Mesenchymal stem cell (in vitro differentiated cells and primary cell): ENCODE measurements around the gene RHBDL3.
A peak's percentile ranks its signal among the peaks of the same experiment; 100 is the strongest.

Experiments
- DNase-seq: peaks from one replicate; pipeline ENCODE4 v3.0.0-alpha.2; 2013
- H2AFZ ChIP-seq: one replicate; pipeline ENCODE4 v1.6.1; 2013; ENCODE audit warnings: low read depth, mild to moderate bottlenecking, control low read depth, inconsistent platforms, low read length, moderate library complexity
- H2AK5ac ChIP-seq: 2 replicates; pipeline ENCODE4 v1.6.1; 2013; ENCODE audit warnings: low read length, moderate library complexity, mild to moderate bottlenecking, inconsistent platforms; ENCODE audit not compliant: severe bottlenecking
- H2BK120ac ChIP-seq: one replicate; pipeline ENCODE4 v1.6.1; 2013; ENCODE audit warnings: low read depth, mild to moderate bottlenecking, inconsistent platforms, low read length, moderate library complexity
- H2BK12ac ChIP-seq, 2 experiments: one replicate each; pipeline ENCODE4 v1.6.1; 2013; ENCODE audit warnings: inconsistent platforms in 2 of 2, low read length in 2 of 2, mild to moderate bottlenecking in 2 of 2, moderate library complexity in 2 of 2, control low read depth in 1 of 2
- H2BK15ac ChIP-seq: one replicate; pipeline ENCODE4 v1.6.1; 2013; ENCODE audit warnings: mild to moderate bottlenecking, low read depth, inconsistent platforms; ENCODE audit not compliant: poor library complexity, severe bottlenecking
- H2BK5ac ChIP-seq: 2 replicates; pipeline ENCODE4 v1.6.1; 2013; ENCODE audit warnings: low read depth, mild to moderate bottlenecking, low read length, control low read depth, inconsistent platforms; ENCODE audit not compliant: poor library complexity, severe bottlenecking
- H3K14ac ChIP-seq, 2 experiments: one replicate each; pipeline ENCODE4 v1.6.1; 2013; ENCODE audit warnings: inconsistent platforms in 2 of 2, low read length in 2 of 2, control low read depth in 1 of 2, mild to moderate bottlenecking in 1 of 2, moderate library complexity in 1 of 2
- H3K18ac ChIP-seq, 2 experiments: one replicate each; pipeline ENCODE4 v1.6.1; 2013; ENCODE audit warnings: inconsistent platforms in 2 of 2, low read length in 2 of 2, control low read depth in 1 of 2, low read depth in 1 of 2, mild to moderate bottlenecking in 1 of 2
- H3K23ac ChIP-seq, 2 experiments: one replicate each; pipeline ENCODE4 v1.6.1; 2013; ENCODE audit warnings: inconsistent platforms in 2 of 2, low read length in 2 of 2, mild to moderate bottlenecking in 2 of 2, moderate library complexity in 2 of 2, control low read depth in 1 of 2
- H3K27ac ChIP-seq: 2 replicates; pipeline ENCODE4 v1.5.1; 2013; ENCODE audit warnings: mild to moderate bottlenecking, moderate library complexity, low read length, control low read depth, inconsistent platforms; ENCODE audit not compliant: poor library complexity, severe bottlenecking
- H3K27me3 ChIP-seq, 2 experiments: 2 replicates each; pipeline versions ENCODE4 v1.6.1 to v1.7.0; 2013; ENCODE audit warnings: low read length in 2 of 2, mild to moderate bottlenecking in 2 of 2, moderate library complexity in 2 of 2, control low read depth in 1 of 2, inconsistent platforms in 1 of 2; ENCODE audit not compliant: control insufficient read depth in 1 of 2, insufficient read depth in 1 of 2
- H3K36me3 ChIP-seq, 2 experiments: 2 replicates each; pipeline versions ENCODE4 v1.6.1 to v1.7.0; 2013; ENCODE audit warnings: low read length in 2 of 2, control low read depth in 1 of 2, inconsistent platforms in 1 of 2, low read depth in 1 of 2, mild to moderate bottlenecking in 1 of 2; ENCODE audit not compliant: insufficient read depth in 2 of 2, control insufficient read depth in 1 of 2
- H3K4ac ChIP-seq, 2 experiments: one replicate each; pipeline ENCODE4 v1.6.1; 2013; ENCODE audit warnings: inconsistent platforms in 2 of 2, low read length in 2 of 2, mild to moderate bottlenecking in 2 of 2, moderate library complexity in 2 of 2, control low read depth in 1 of 2, low read depth in 1 of 2
- H3K4me1 ChIP-seq: 2 replicates; pipeline ENCODE4 v1.6.1; 2013; ENCODE audit warnings: low read depth, low read length, control low read depth; ENCODE audit not compliant: control insufficient read depth, insufficient read depth
- H3K4me2 ChIP-seq: 2 replicates; pipeline ENCODE4 v1.6.1; 2013; ENCODE audit warnings: low read length, mild to moderate bottlenecking, inconsistent platforms; ENCODE audit not compliant: poor library complexity, severe bottlenecking
- H3K4me3 ChIP-seq, 2 experiments: 2 replicates each; pipeline versions ENCODE4 v1.5.1 to v1.7.0; 2013; ENCODE audit warnings: low read length in 2 of 2, mild to moderate bottlenecking in 2 of 2, control low read depth in 1 of 2, low read depth in 1 of 2; ENCODE audit not compliant: insufficient read depth in 1 of 2
- H3K79me1 ChIP-seq: replicated peaks from 2 replicates; pipeline ENCODE4 v1.6.1; 2013; ENCODE audit warnings: mild to moderate bottlenecking, control low read depth, low read length, inconsistent platforms; ENCODE audit not compliant: poor library complexity, severe bottlenecking
- H3K9ac ChIP-seq: 2 replicates; pipeline ENCODE4 v1.7.0; 2013; ENCODE audit warnings: mild to moderate bottlenecking, low read length, moderate library complexity
- H3K9me3 ChIP-seq: 2 replicates; pipeline ENCODE4 v1.7.0; 2013; ENCODE audit warnings: mild to moderate bottlenecking, low read length; ENCODE audit not compliant: control insufficient read depth
- H4K8ac ChIP-seq: one replicate; pipeline ENCODE4 v1.6.1; 2013; ENCODE audit warnings: inconsistent platforms, mild to moderate bottlenecking, low read length, moderate library complexity
- H4K91ac ChIP-seq: one replicate; pipeline ENCODE4 v1.6.1; 2013; ENCODE audit warnings: mild to moderate bottlenecking, low read length, inconsistent platforms
- WGBS: methylation state at CpG from one replicate; pipeline ENCODE4 v1.1.7; 2013; ENCODE audit warnings: mixed read lengths; 5-methylcytosine and 5-hydroxymethylcytosine counted together

RHBDL3 gene

DNA sequence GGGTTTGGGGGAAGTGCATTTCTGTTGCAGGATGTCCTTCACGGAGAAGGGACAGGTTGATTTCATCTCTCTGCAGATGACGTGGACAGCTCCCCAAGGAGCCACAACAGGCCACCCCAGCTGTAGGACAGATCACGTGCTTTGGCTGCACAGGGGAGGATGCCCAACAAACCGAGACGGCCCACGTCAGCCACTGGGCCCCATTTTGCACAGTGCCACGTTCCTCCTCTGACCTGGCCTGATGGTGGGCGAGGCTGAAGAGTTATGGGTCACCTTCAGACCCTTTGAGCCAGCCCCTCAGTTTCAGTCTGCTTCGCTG lies 9.0 kb upstream of the RHBDL3 start:
- H3K18ac ChIP-seq, result no peak overlapping the region
- no peak overlapping the region for H4K91ac ChIP-seq
- peaks cover 8% of the 10 kb centered on the region for H3K4me1 ChIP-seq

DNA sequence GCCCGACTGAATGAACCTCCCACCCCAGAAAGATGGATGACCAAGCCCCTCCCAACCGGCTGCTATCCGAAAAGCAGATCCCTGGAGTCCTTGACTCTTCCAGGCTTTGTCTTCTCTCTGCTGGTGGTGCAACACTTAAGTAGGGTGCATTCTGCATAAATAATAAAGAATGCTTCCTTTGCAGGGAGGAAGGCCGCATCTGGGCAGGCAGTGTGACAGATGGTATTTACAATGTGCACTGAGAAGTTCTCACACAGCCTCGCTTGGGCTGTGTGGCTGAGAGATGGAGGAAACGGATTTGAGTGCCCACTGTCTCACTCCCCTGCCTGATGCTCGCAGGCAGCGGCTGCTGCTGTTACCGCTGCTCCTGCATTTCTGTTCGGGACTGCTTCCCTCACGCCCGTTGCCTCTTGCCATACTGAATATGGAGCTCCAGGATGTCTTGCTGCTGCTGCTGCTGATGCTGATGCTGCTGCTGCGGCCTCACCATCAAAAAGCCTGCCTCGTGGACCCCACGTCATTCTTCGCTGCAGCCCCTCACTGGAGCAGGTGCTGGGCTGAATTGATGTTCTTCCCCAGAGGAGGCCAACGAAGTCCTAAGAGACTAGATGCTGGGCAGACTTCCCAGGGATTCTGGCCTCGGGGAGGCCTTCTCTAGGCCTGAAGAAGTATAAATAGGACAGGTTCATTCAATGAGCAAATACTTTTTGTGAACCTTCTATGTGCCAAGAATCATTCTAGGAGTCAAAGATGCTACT lies 7.1 kb upstream of the RHBDL3 start:
- WGBS, result 61% methylated on average over 17 of the region's 18 CpGs
- DNase-seq, result peak; percentile 7
- Histone ChIP-seq H3K27me3 (peaks cover 45 to 50% of the 10 kb centered on the region in 2 experiments), H3K4me2 (no peak overlapping the region), H2BK15ac (no peak overlapping the region), H2BK12ac (no peak overlapping the region), H3K9ac (no peak overlapping the region), H2BK5ac (no peak overlapping the region), H3K36me3 (no peaks in the 10 kb centered on the region), H3K4me3 (peak overlapping the region in 1 of 2 experiments; percentile 10), H3K27ac (no peak overlapping the region), H2AK5ac (no peak overlapping the region), H3K18ac (no peak overlapping the region), H3K79me1 (no peaks in the 10 kb centered on the region), H3K4ac (no peak overlapping the region), H3K14ac (no peak overlapping the region), H2AFZ (no peak overlapping the region), H3K4me1 (peaks cover 5% of the 10 kb centered on the region), H4K8ac (no peak overlapping the region), H2BK120ac (no peak overlapping the region), H3K9me3 (no peaks in the 10 kb centered on the region), H3K23ac (no peak overlapping the region), H4K91ac (peak overlapping the region; percentile 18)

More for the DNA sequence above, 9.0 kb upstream of the RHBDL3 start:
- H2BK5ac ChIP-seq, result no peak overlapping the region
- H2BK120ac ChIP-seq, result no peak overlapping the region
- no peak overlapping the region for H3K4ac ChIP-seq
- H3K9ac ChIP-seq, result no peak overlapping the region
- no peak overlapping the region for H4K8ac ChIP-seq
- H2AK5ac ChIP-seq, result no peak overlapping the region
- no peak overlapping the region for H3K14ac ChIP-seq
- no peak overlapping the region for H2BK12ac ChIP-seq
- peaks cover 26 to 31% of the 10 kb centered on the region in 2 experiments for H3K27me3 ChIP-seq
- WGBS, result 83% methylated on average over 9 of the region's 9 CpGs
- no peaks in the 10 kb centered on the region for H3K9me3 ChIP-seq
- H3K4me2 ChIP-seq, result no peak overlapping the region
- H3K4me3 ChIP-seq, result no peak overlapping the region
- no peak overlapping the region for H2AFZ ChIP-seq
- no peak overlapping the region for H3K23ac ChIP-seq
- H3K36me3 ChIP-seq, result no peaks in the 10 kb centered on the region
- no peak overlapping the region for H2BK15ac ChIP-seq
- DNase-seq, result no peak
- H3K79me1 ChIP-seq, result no peaks in the 10 kb centered on the region
- no peak overlapping the region for H3K27ac ChIP-seq

DNA sequence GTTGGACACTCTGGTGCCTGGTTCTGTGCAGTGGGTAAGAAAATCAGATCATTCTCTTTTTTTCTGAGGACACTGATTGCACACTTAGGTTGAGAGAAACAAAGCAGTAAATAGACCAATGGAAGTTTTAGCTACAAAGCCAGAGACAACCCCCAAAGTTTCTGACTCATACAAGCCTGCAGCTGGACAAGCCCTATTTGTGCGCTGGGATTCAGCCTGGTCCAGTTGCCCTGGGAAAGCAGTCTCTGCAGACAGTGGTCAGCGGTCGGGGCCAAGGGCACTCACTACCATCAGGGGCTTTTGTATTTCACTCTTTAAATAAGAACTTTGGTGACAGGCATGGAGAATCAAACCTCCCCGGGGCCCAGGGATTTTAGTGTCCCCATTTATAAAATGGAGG lies 6.0 kb upstream of the RHBDL3 start:
- no peak overlapping the region for H2BK5ac ChIP-seq
- no peak overlapping the region for H3K14ac ChIP-seq
- H3K27ac ChIP-seq, result no peak overlapping the region
- no peaks in the 10 kb centered on the region for H3K36me3 ChIP-seq
- no peak overlapping the region for H3K9ac ChIP-seq
- H2AFZ ChIP-seq, result no peak overlapping the region
- no peaks in the 10 kb centered on the region for H3K9me3 ChIP-seq
- no peak overlapping the region for H3K4me2 ChIP-seq
- no peaks in the 10 kb centered on the region for H3K79me1 ChIP-seq
- no peak overlapping the region for H3K4me3 ChIP-seq
- H3K4me1 ChIP-seq, result peaks cover 5% of the 10 kb centered on the region
- H2BK15ac ChIP-seq, result no peak overlapping the region
- DNase-seq, result peak; percentile 81
- no peak overlapping the region for H2AK5ac ChIP-seq
- no peak overlapping the region for H3K18ac ChIP-seq
- no peak overlapping the region for H2BK12ac ChIP-seq
- H3K23ac ChIP-seq, result no peak overlapping the region
- H4K8ac ChIP-seq, result no peak overlapping the region
- 67% methylated on average over 4 of the region's 4 CpGs for WGBS
- H3K27me3 ChIP-seq, result peaks cover 55 to 58% of the 10 kb centered on the region in 2 experiments
- H4K91ac ChIP-seq, result no peak overlapping the region
- H3K4ac ChIP-seq, result no peak overlapping the region
- H2BK120ac ChIP-seq, result no peak overlapping the region

DNA sequence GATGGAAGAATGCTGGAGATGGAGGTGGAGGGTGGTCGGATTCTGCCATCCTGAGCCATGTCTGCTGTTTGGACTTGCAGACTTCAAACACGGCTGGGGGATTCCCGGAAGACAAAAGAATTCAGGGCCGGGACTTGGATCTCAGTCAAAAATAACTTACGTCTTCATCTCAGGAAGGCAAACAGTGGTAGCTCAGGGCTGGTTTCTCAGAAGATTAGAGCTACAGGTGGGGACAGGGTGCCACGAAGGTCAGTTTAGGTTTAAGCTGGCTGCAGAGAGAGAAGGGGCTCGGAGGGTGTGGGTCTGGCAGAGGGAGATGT lies 4.3 kb upstream of the RHBDL3 start:
- Histone ChIP-seq H2BK15ac (no peak overlapping the region), H3K27ac (no peak overlapping the region), H3K14ac (no peak overlapping the region), H2AFZ (no peak overlapping the region), H3K4me1 (peaks cover 14% of the 10 kb centered on the region), H3K23ac (no peak overlapping the region), H2AK5ac (no peak overlapping the region), H3K9ac (no peak overlapping the region), H3K4me2 (no peak overlapping the region), H3K9me3 (no peaks in the 10 kb centered on the region), H3K4ac (no peak overlapping the region), H2BK12ac (no peak overlapping the region), H4K91ac (no peak overlapping the region), H3K79me1 (no peaks in the 10 kb centered on the region), H2BK120ac (no peak overlapping the region), H3K27me3 (peaks cover 64 to 66% of the 10 kb centered on the region in 2 experiments), H3K4me3 (no peak overlapping the region), H4K8ac (no peak overlapping the region), H2BK5ac (no peak overlapping the region), H3K18ac (no peak overlapping the region), H3K36me3 (no peaks in the 10 kb centered on the region)
- 69% methylated on average over 7 of the region's 7 CpGs for WGBS
- DNase-seq, result no peak
